ENCODE results near the gene PRR16.

- TF ChIP-seq CTCF (IDR thresholded peaks at IDR 0.05) (no peak), POLR2A (IDR thresholded peaks at IDR 0.05) (no peak)
Measured at GRCh38 chr5:120527251-120527650, 63.2 kb downstream of the PRR16 start.

Data from lower leg skin (tissue), 3 donors.